ENCODE results near the gene XPNPEP1.

GRCh38 chr10:109881769-109882057 lies 41.6 kb downstream of the XPNPEP1 start:
- TF ChIP-seq TAF1 (IDR thresholded peaks at IDR 0.05; ENCODE audit: low read depth) (no peak), POLR2AphosphoS5 (IDR thresholded peaks at IDR 0.05) (no peak), EZH2 (IDR thresholded peaks at IDR 0.05; ENCODE audit: borderline replicate concordance, insufficient read depth, low read length, poor library complexity, severe bottlenecking) (no peak), EP300 (conservative IDR thresholded peaks at IDR 0.05; ENCODE audit: poor library complexity, severe bottlenecking) (no peak), CTCF (IDR thresholded peaks at IDR 0.05; ENCODE audit: poor library complexity, severe bottlenecking) (no peak), REST (IDR thresholded peaks at IDR 0.05; ENCODE audit: borderline replicate concordance) (no peak), RAD21 (conservative IDR thresholded peaks at IDR 0.05) (no peak), MXI1 (conservative IDR thresholded peaks at IDR 0.05; ENCODE audit: poor library complexity, severe bottlenecking) (no peak)

Measured in neural cell (in vitro differentiated cells).